GM21737 (cell line): Measurements from ENCODE around the gene GPX6.
"Not testable (repeated sequence)": the region's sequence is repeated elsewhere in the genome, so short reads cannot be mapped to it uniquely, and the experiment has no call there.

Experiments used
- ATAC-seq: cut with Tn5 transposase; IDR thresholded peaks from one replicate; pipeline ENCODE4 v1.9.1; 2021; ENCODE audit warnings: mild to moderate bottlenecking, moderate library complexity; ENCODE audit not compliant: unreplicated experiment

The GPX6 gene, protein sequence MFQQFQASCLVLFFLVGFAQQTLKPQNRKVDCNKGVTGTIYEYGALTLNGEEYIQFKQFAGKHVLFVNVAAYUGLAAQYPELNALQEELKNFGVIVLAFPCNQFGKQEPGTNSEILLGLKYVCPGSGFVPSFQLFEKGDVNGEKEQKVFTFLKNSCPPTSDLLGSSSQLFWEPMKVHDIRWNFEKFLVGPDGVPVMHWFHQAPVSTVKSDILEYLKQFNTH

GRCh38 chr6:28515676-28516075, at the start of gene GPX6:
Gene GPX6, minus strand, starts transcription at chr6:28515793. Its CDS starts 50 bp downstream, at chr6:28515743.
- ATAC-seq = no peak

DNA sequence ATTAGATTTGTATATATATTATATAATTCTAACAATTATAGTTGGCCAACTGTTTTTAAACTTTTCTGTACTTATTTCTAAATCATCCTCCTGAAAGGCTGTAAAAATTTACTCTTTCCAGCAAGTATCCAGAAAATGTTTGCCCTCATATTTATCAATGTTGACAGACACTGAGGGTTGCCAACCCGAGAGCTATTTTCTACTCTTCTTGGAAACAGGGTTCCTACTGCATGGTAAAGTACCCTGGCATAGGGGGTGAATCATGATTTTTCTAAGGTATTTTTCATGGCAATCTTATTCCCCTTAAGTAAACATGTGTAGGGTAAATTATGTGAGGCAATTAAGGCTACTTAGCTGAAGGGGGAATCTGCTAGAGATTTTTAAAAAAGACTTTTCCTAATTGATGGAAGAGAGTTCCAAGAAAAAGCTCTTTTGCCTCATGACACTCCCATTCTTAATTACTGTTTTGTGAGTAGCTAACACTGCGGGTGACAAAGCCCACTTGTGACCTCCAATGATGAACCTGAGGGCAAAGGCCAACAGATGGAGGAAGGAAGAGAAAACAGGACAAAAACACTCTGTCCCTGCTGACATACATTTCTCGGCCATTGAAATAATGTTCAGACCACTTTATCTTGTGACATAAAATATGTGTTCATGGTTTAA, 48.0 kb upstream of the GPX6 start:
- ATAC-seq = no peak

DNA sequence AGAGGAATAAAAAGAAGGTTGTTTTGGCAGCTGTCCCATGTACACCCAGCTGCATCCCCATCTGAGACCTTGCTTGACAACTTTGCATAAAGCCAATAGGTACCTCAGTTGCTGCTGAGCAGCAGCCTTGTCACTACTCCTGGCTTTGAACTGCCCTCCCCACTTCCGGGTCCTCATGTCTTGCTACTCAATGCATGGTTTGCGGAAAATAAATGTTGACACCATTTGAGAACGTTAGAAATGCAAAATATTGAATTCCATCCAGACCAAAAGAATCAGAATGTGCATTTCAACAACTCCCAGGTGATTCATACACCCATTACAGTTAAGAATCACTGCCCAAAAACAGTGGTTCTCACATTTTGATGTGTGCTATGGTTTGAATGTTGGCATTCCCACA, 43.0 kb upstream of the GPX6 start:
- ATAC-seq = no peak

DNA sequence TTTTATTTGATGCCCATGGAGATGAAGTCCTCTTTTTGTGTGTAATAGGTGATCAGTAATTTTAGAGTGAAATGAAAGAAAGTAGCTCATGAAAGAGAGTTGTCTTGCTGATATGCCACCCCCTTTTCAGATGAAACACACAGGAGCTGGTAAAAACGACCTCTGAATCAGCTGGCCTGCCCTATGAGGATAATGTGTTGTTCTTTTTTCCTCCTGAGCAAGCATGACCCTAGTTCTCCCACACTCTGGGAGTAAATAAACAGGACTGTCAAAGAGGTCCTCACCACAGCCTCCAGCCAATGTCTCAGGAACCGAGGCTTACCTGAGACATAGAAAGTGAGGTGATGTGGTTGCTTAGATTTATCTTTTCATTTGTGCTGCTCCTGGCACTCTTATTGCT, 39.5 kb upstream of the GPX6 start:
- ATAC-seq = no peak

- no peak for ATAC-seq
These were observed 38.6 kb upstream of the GPX6 start for GRCh38 chr6:28553986-28554881.

DNA sequence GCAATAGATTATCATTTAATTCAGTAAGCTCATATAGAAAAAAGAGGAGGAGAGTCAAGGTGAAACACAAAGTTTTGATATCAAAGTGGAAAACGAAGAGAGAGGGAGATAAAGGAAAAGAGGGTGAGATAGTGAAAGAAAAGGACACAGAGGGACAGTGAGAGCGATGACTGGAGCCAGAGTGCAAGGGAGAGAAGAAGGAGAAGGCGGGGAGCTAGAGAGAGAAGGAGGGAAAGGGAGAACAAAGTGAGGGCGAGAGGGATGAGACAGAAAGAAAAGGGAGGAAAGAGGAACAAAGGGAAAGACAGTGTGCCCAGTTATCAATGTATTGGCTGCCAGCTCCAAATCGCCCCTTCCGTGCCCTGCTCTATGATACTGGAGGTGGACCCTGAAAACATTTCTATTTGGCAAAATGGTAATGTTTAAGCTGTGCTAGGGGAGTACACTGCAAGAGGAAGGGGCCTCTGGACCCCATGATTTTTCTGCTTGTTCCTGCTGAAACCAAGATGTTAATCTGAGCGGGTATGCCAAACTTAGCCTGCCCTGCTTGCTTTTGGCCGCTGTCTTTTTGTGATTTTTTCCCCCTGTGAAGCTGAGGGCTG, 37.9 kb upstream of the GPX6 start:
- ATAC-seq = no peak

- no peak for ATAC-seq
These were observed 36.5 kb upstream of the GPX6 start for GRCh38 chr6:28551891-28552666.

DNA sequence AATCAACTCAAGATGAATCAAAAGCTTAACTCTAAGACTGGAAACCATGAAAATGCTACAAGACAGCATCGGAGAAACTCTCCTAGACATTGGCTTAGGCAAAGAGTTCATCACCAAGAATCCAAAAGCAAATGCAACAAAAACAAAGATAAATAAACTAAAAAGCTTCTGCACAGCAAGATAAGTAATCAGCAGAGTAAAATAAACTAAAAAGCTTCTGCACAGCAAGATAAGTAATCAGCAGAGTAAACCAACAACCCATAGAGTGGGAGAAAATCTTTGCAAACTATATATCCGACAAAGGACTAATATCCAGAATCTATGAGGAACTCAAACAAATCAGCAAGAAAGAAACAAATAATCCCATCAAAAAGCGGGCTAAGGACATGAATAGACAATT, 31.4 kb upstream of the GPX6 start:
- ATAC-seq = not testable (repeated sequence)

- no peak for ATAC-seq
These were observed 30.4 kb upstream of the GPX6 start for GRCh38 chr6:28545955-28546354.

DNA sequence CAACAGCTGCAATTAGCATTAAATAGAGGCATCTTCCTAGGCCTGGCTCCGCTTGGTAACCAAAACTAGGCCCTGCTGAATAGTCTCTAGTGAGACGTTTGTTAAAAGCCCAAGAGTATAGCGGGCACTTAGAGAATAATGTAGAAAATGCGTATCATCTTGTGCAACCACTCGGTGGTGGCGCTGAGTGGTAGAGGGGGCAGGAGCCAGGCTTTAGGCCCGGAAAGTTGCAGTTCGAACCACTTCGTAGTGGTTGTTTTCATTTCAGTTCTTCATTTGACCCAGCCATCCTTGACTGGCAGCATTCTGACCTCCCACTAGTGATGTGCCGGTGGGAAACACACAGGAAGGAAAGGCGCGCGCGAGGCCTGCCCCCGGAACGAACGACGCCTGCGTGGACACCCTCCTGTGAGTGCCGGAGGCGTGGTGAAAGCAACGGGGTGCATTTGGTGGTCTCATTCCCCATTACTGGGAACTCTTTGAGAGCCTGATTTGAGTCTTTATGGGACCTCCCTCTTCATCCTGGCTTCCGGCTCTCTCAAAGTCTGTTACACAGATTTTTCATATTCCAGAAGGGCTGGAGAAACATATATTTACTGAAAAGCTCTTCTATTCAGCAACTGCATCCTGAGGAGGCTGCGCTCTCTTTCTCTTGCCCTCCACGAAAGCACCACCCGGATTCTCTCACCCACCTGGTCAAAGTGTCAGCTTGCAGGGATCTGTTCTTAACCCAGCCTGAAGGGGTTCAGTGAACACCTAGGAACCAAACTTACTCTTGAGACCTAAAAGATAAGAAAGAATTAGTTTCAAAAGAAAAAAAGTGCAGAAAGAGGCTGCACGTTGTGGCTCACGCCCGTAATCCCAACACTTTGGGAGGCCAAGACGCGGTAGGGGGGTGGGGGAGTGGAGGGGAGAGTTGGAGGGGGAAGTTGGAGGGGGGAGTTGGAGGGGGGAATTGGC, 28.3 kb upstream of the GPX6 start:
- ATAC-seq = no peak

DNA sequence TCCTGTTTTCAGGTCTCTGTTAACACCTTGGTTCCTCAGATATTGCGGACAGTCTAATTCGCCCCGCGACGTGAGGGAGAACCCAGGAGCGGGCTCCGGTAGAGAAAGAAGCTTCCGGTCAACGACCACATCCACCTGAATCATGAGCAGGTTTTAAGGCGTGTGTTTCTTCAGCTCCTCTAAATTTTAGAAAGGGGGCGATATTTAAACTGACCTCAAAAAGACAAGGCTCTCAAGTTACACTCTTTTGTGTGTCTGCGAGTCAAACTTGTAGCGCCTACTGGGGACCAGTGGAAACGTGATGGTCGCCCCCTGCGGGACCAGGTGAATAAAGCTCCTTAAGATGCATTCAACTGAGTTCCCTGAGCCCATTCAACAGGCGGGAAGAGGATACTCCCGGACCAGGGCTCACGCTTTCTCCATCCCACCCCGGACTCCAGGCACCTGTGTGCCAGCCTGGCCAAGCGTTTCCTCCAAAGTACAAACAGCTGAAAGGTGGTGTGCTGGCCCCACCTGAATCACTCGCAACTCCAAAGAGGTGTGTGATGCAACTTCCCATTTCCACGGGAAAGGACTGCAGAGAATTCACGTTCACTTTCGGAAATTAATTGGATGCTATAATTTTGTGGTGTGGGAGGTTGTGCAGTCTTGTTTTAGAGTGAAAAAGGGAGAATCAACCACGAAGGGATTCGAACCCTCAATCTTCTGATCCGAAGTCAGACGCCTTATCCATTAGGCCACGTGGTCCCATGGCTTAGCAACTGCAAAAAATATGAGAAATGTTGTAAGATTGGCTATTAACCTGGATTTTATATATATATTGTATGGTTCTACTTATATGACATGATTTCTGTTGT, 27.1 kb upstream of the GPX6 start:
- ATAC-seq = no peak

GRCh38 chr6:28541996-28542395, 26.4 kb upstream of the GPX6 start:
- ATAC-seq = no peak

GRCh38 chr6:28537509-28538140, 22.0 kb upstream of the GPX6 start:
- ATAC-seq = no peak

- ATAC-seq = no peak
These were observed 21.5 kb upstream of the GPX6 start for GRCh38 chr6:28537065-28537464.

DNA sequence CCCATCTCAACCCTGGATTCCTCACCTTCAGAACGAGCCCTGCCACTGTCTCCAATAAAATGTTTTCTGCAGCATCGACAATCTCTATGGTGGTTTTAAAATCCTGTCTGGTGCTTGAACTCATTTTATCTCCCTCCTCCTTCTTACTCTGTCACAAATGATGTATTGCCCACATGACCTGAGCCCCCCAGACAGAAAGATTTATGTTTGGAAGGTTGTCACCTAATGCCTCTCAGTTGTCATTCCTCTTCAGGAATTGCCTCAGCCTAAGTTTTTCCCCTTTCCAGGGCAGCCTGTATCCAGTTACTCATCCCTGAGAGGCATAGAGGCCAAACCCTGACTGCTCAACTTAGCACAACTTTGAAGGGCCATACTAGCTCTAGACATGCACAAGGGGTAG, 19.3 kb upstream of the GPX6 start:
- no peak for ATAC-seq

DNA sequence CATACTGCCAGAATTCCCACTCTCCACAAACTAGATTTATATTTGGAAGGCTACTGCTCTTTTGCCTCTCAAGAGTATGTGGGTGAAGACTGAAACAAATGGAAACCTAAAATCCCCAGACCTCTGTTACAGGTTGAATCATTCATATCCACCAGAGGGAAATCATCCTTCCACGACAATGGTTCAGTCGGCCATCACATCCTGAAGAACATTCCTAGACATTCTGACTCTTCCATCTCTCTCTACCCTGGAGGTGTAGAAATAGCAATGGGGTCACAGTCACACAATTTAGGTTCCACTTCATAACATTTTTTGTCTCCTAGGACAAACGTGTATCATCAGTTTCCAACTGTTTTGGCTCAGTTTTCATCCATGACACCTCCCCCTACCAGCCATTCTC, 18.7 kb upstream of the GPX6 start:
- ATAC-seq = no peak

DNA sequence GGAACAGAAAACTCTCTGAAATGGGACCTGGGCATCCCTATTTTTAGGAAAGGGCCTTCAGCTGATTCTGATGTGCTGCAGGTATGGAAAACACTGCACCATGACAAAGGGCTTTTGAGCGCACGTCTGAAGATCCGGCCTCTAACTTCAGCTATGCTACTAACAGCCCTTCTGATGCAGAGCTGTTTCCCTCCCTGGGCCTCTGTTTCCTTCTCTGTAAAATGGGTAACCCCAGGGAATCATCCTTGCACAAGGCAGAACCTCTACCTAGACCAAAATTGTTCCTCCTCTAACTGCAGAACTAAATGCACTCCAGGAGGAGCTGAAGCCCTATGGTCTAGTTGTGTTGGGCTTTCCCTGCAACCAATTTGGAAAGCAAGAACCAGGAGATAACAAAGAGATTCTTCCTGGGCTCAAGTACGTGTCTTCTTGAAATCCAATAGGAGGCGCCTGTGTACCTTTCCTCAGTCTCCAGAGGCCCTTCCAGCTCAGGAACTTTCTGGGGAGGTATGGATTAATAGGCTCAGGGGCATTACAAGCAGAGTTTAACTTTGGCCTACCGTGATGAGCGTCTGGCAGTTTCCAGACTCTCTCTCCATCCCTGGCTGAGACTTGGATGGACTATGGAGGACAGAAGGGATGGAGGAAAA, 16.0 kb upstream of the GPX6 start:
- no peak for ATAC-seq

DNA sequence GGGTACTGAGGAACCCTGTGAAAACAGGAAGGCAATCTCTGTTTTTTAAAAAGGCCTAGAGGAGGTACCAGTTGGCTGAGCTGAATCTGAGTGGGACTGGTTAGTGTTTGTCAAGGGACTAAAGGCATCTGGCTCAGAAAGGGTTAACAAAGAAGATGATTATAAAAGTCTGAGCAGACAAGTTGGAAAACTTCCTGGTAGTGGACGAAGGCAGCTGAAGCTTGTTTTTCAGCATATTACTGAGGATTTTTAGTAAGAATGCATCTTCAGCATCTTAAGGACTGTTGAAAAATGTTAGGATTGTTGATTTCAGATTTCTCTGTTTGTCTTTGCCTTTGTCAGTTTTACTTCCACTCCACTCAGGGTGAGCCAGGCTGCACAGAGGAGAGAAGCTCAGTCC, 15.2 kb upstream of the GPX6 start:
- ATAC-seq = no peak
